Neuronal stem cell (in vitro differentiated cells): ENCODE results near the gene FHIT.

Experiments used
- DNase-seq: peaks from one replicate; pipeline ENCODE4 v3.0.0-alpha.2; 2013; ENCODE audit warnings: low spot score
- H2AFZ ChIP-seq: one replicate; pipeline ENCODE4 v1.6.1; 2013; ENCODE audit warnings: mild to moderate bottlenecking, low read length, inconsistent platforms
- H2AK5ac ChIP-seq: 2 replicates; pipeline ENCODE4 v1.6.1; 2013; ENCODE audit warnings: low read depth, mild to moderate bottlenecking, inconsistent platforms, low read length, moderate library complexity, mixed read lengths
- H2BK120ac ChIP-seq: 2 replicates; pipeline ENCODE4 v1.6.1; 2013; ENCODE audit warnings: low read depth, mild to moderate bottlenecking, inconsistent platforms, low read length, moderate library complexity, mixed read lengths
- H2BK12ac ChIP-seq: one replicate; pipeline ENCODE4 v1.6.1; 2013; ENCODE audit warnings: low read length, inconsistent platforms
- H2BK15ac ChIP-seq: 2 replicates; pipeline ENCODE4 v1.6.1; 2013; ENCODE audit warnings: mild to moderate bottlenecking, low read length, inconsistent platforms, mixed read lengths
- H2BK5ac ChIP-seq: one replicate; pipeline ENCODE4 v1.6.1; 2013; ENCODE audit warnings: inconsistent platforms, mild to moderate bottlenecking, low read length, moderate library complexity
- H3K14ac ChIP-seq: one replicate; pipeline ENCODE4 v1.6.1; 2013; ENCODE audit warnings: low read length, inconsistent platforms
- H3K18ac ChIP-seq: 2 replicates; pipeline ENCODE4 v1.6.1; 2013; ENCODE audit warnings: low read length, inconsistent platforms
- H3K23ac ChIP-seq: 2 replicates; pipeline ENCODE4 v1.6.1; 2013; ENCODE audit warnings: low read depth, mild to moderate bottlenecking, mixed read lengths, low read length, inconsistent platforms; ENCODE audit not compliant: poor library complexity
- H3K27ac ChIP-seq: replicated peaks from 3 replicates; pipeline ENCODE4 v1.5.1; 2013; ENCODE audit warnings: low read length, inconsistent platforms
- H3K27me3 ChIP-seq, 3 experiments: 2 replicates each; pipeline ENCODE4 v1.6.1; 2013; ENCODE audit warnings: low read length in 3 of 3, mild to moderate bottlenecking in 2 of 3, inconsistent platforms in 1 of 3, low read depth in 1 of 3, mixed read lengths in 1 of 3, moderate library complexity in 1 of 3; ENCODE audit not compliant: control insufficient read depth in 3 of 3, insufficient read depth in 3 of 3
- H3K36me3 ChIP-seq, 2 donors: replicated peaks in 1 of 2; 2 replicates each; pipeline ENCODE4 v1.6.1; 2013; ENCODE audit warnings: low read length in 2 of 2; ENCODE audit not compliant: control insufficient read depth in 2 of 2, insufficient read depth in 2 of 2
- H3K4ac ChIP-seq: 2 replicates; pipeline ENCODE4 v1.6.1; 2013; ENCODE audit warnings: inconsistent platforms, mild to moderate bottlenecking, low read length, moderate library complexity
- H3K4me1 ChIP-seq, 2 donors: 1 replicate in 1 of 2; 2 replicates in 1 of 2; pipeline ENCODE4 v1.6.1; 2013; ENCODE audit warnings: low read length in 2 of 2, low read depth in 1 of 2; ENCODE audit not compliant: control insufficient read depth in 2 of 2, insufficient read depth in 1 of 2
- H3K4me2 ChIP-seq: one replicate; pipeline ENCODE4 v1.6.1; 2013; ENCODE audit warnings: mild to moderate bottlenecking, low read length, inconsistent platforms; ENCODE audit not compliant: insufficient read depth, poor library complexity, severe bottlenecking
- H3K4me3 ChIP-seq, 2 donors: 2 replicates each; pipeline ENCODE4 v1.5.1; 2013; ENCODE audit warnings: low read length in 2 of 2, mild to moderate bottlenecking in 2 of 2, inconsistent platforms in 1 of 2, moderate library complexity in 1 of 2
- H3K79me1 ChIP-seq: one replicate; pipeline ENCODE4 v1.6.1; 2013; ENCODE audit warnings: low read depth, mild to moderate bottlenecking, inconsistent platforms, low read length, moderate library complexity
- H3K9ac ChIP-seq: one replicate; pipeline ENCODE4 v1.6.1; 2013; ENCODE audit warnings: mild to moderate bottlenecking, low read depth, low read length, inconsistent platforms; ENCODE audit not compliant: poor library complexity
- H3K9me3 ChIP-seq, 2 donors: replicated peaks in 1 of 2; 2 replicates each; pipeline versions ENCODE3 to v1.6.1; 2013; ENCODE audit warnings: low read length in 2 of 2, mild to moderate bottlenecking in 2 of 2, inconsistent platforms in 1 of 2, low read depth in 1 of 2, mixed read lengths in 1 of 2, moderate library complexity in 1 of 2; ENCODE audit not compliant: control insufficient read depth in 2 of 2, insufficient read depth in 1 of 2
- H4K8ac ChIP-seq: one replicate; pipeline ENCODE4 v1.6.1; 2013; ENCODE audit warnings: low read depth, mild to moderate bottlenecking, inconsistent platforms, low read length, moderate library complexity
- H4K91ac ChIP-seq: one replicate; pipeline ENCODE4 v1.6.1; 2013; ENCODE audit warnings: low read length, low read depth, mild to moderate bottlenecking, inconsistent platforms; ENCODE audit not compliant: poor library complexity
- WGBS, 2 donors: extraction: QIAGEN DNeasy Blood & Tissue Kit; methylation state at CpG; one replicate each; pipeline ENCODE4 v1.1.7; 2013; ENCODE audit warnings: missing lambda C conversion rate in 2 of 2, mixed read lengths in 1 of 2; ENCODE audit not compliant: insufficient read length in 2 of 2, insufficient replicate concordance in 1 of 2; ENCODE audit errors: extremely low coverage in 2 of 2; 5-methylcytosine and 5-hydroxymethylcytosine counted together

Gene FHIT

GRCh38 chr3:60144071-60144470 is 1107.2 kb downstream of the FHIT start:
- H3K4me1 ChIP-seq: peaks cover 8 to 11% of the 10 kb centered on the region in 2 donors
- H3K18ac ChIP-seq: no peak overlapping the region
- no peak overlapping the region for H3K27ac ChIP-seq
- H3K9me3 ChIP-seq: no peaks in the 10 kb centered on the region
- H2BK5ac ChIP-seq: no peak overlapping the region
- WGBS, 2 donors: no CpG with 5 or more reads among the region's 1 CpG
- H3K36me3 ChIP-seq: no peaks in the 10 kb centered on the region
- no peak overlapping the region for H3K4me2 ChIP-seq
- H3K27me3 ChIP-seq: no peaks in the 10 kb centered on the region
- H3K9ac ChIP-seq: no peak overlapping the region
- H3K4me3 ChIP-seq: no peak overlapping the region
- H3K4ac ChIP-seq: no peak overlapping the region
- H3K14ac ChIP-seq: no peak overlapping the region
- no peak overlapping the region for H4K8ac ChIP-seq
- no peak overlapping the region for H2AFZ ChIP-seq
- H3K23ac ChIP-seq: no peak overlapping the region
- H2BK15ac ChIP-seq: no peak overlapping the region
- no peak overlapping the region for H2BK12ac ChIP-seq
- DNase-seq: no peak
- H3K79me1 ChIP-seq: no peaks in the 10 kb centered on the region
- no peak overlapping the region for H2AK5ac ChIP-seq
- no peak overlapping the region for H2BK120ac ChIP-seq
- H4K91ac ChIP-seq: no peak overlapping the region

GRCh38 chr3:60142009-60142408 is 1109.2 kb downstream of the FHIT start:
- no peaks in the 10 kb centered on the region for H3K36me3 ChIP-seq
- no CpG with 5 or more reads among the region's 2 CpGs for WGBS, 2 donors

GRCh38 chr3:60140160-60140559 is 1111.1 kb downstream of the FHIT start:
- Histone ChIP-seq H2BK5ac (no peak overlapping the region), H3K27me3 (no peaks in the 10 kb centered on the region), H4K8ac (no peak overlapping the region), H3K14ac (no peak overlapping the region), H3K18ac (no peak overlapping the region), H4K91ac (no peak overlapping the region), H2BK12ac (no peak overlapping the region), H3K4me1 (peaks cover 0 to 2% of the 10 kb centered on the region in 2 donors), H3K9me3 (no peaks in the 10 kb centered on the region), H2AFZ (no peak overlapping the region), H3K23ac (no peak overlapping the region), H3K4me2 (no peak overlapping the region), H2BK15ac (no peak overlapping the region), H3K36me3 (no peaks in the 10 kb centered on the region), H3K9ac (no peak overlapping the region), H3K4ac (no peak overlapping the region), H3K4me3 (no peak overlapping the region), H3K27ac (no peak overlapping the region), H3K79me1 (no peaks in the 10 kb centered on the region), H2AK5ac (no peak overlapping the region), H2BK120ac (no peak overlapping the region)
- no CpG with 5 or more reads among the region's 1 CpG for WGBS, 2 donors
- DNase-seq: no peak

More at GRCh38 chr3:60142009-60142408, 1109.2 kb downstream of the FHIT start:
- Histone ChIP-seq H4K91ac (no peak overlapping the region), H3K27ac (no peak overlapping the region), H2AK5ac (no peak overlapping the region), H2BK5ac (no peak overlapping the region), H3K79me1 (no peaks in the 10 kb centered on the region), H2AFZ (no peak overlapping the region), H3K23ac (no peak overlapping the region), H3K9me3 (no peaks in the 10 kb centered on the region), H3K14ac (no peak overlapping the region), H2BK12ac (no peak overlapping the region), H3K27me3 (no peaks in the 10 kb centered on the region), H2BK15ac (no peak overlapping the region), H2BK120ac (no peak overlapping the region), H3K4me3 (no peak overlapping the region), H3K4ac (no peak overlapping the region), H4K8ac (no peak overlapping the region), H3K18ac (no peak overlapping the region), H3K9ac (no peak overlapping the region), H3K4me2 (no peak overlapping the region), H3K4me1 (peaks cover 5 to 6% of the 10 kb centered on the region in 2 donors)
- DNase-seq: no peak

GRCh38 chr3:60136601-60137000 is 1114.7 kb downstream of the FHIT start:
- H3K36me3 ChIP-seq: no peaks in the 10 kb centered on the region
- no peak overlapping the region for H3K27ac ChIP-seq
- no peaks in the 10 kb centered on the region for H3K27me3 ChIP-seq
- no peak overlapping the region for H2BK120ac ChIP-seq
- no peak overlapping the region for H3K4me3 ChIP-seq
- no peak overlapping the region for H2BK5ac ChIP-seq
- no peak for DNase-seq
- no peaks in the 10 kb centered on the region for H3K79me1 ChIP-seq
- peaks cover 0 to 2% of the 10 kb centered on the region in 2 donors for H3K4me1 ChIP-seq
- no peak overlapping the region for H3K4ac ChIP-seq
- no peak overlapping the region for H4K8ac ChIP-seq
- no peak overlapping the region for H3K4me2 ChIP-seq
- no peak overlapping the region for H2BK12ac ChIP-seq
- H2AK5ac ChIP-seq: no peak overlapping the region
- no peak overlapping the region for H3K23ac ChIP-seq
- no peak overlapping the region for H2BK15ac ChIP-seq
- H3K18ac ChIP-seq: no peak overlapping the region
- H3K9me3 ChIP-seq: no peaks in the 10 kb centered on the region
- no peak overlapping the region for H3K9ac ChIP-seq
- WGBS, 2 donors: no CpG with 5 or more reads among the region's 4 CpGs
- H3K14ac ChIP-seq: no peak overlapping the region
- no peak overlapping the region for H2AFZ ChIP-seq
- no peak overlapping the region for H4K91ac ChIP-seq
